ENCODE results near the gene RTN4RL2. TPM values are rescaled to one million over a fixed set of nuclear protein-coding genes. Genes with fewer than 3 reads are reported as not detected.
A peak's percentile ranks its signal among the peaks of the same experiment; 100 is the strongest.

The RTN4RL2 gene
- total RNA-seq, 1 donor: 0.36 TPM

DNA sequence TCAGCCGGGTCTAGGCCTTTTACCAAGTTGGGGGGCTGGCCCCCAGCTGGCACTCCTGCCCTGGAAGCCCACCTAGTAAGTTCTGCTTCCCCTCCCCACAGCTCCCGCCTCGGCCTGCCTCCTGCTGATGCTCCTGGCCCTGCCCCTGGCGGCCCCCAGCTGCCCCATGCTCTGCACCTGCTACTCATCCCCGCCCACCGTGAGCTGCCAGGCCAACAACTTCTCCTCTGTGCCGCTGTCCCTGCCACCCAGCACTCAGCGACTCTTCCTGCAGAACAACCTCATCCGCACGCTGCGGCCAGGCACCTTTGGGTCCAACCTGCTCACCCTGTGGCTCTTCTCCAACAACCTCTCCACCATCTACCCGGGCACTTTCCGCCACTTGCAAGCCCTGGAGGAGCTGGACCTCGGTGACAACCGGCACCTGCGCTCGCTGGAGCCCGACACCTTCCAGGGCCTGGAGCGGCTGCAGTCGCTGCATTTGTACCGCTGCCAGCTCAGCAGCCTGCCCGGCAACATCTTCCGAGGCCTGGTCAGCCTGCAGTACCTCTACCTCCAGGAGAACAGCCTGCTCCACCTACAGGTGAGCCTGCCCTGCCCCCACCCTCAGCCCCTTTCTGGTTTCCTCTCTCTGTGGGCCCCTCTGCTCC is 7.3 kb downstream of the RTN4RL2 start:
- H3K27ac ChIP-seq (ENCODE audit: low read depth, low read length): no peak overlapping the region
- TF ChIP-seq, protein P1, sequence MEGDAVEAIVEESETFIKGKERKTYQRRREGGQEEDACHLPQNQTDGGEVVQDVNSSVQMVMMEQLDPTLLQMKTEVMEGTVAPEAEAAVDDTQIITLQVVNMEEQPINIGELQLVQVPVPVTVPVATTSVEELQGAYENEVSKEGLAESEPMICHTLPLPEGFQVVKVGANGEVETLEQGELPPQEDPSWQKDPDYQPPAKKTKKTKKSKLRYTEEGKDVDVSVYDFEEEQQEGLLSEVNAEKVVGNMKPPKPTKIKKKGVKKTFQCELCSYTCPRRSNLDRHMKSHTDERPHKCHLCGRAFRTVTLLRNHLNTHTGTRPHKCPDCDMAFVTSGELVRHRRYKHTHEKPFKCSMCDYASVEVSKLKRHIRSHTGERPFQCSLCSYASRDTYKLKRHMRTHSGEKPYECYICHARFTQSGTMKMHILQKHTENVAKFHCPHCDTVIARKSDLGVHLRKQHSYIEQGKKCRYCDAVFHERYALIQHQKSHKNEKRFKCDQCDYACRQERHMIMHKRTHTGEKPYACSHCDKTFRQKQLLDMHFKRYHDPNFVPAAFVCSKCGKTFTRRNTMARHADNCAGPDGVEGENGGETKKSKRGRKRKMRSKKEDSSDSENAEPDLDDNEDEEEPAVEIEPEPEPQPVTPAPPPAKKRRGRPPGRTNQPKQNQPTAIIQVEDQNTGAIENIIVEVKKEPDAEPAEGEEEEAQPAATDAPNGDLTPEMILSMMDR (IDR thresholded peaks at IDR 0.05; ENCODE audit: extremely low read depth, low read depth, low read length): no peak
- no peaks in the 10 kb centered on the region for H4K20me1 ChIP-seq (ENCODE audit: insufficient read depth, low read length)
- no peaks in the 10 kb centered on the region for H3K79me2 ChIP-seq (ENCODE audit: insufficient read depth, low read length)
- no peaks in the 10 kb centered on the region for H3K4me1 ChIP-seq (ENCODE audit: insufficient read depth, low read length)
- peaks cover 5% of the 10 kb centered on the region for H3K27me3 ChIP-seq (ENCODE audit: insufficient read depth, low read length)
- no peak overlapping the region for H2AFZ ChIP-seq (ENCODE audit: low read length)
- no peak overlapping the region for H3K4me2 ChIP-seq (ENCODE audit: insufficient read depth, low read length)
- no peak for DNase-seq (ENCODE audit: insufficient read length, low spot score, missing footprints)
- H3K9me3 ChIP-seq (ENCODE audit: low read depth, low read length): no peaks in the 10 kb centered on the region
- no peaks in the 10 kb centered on the region for H3K36me3 ChIP-seq (ENCODE audit: insufficient read depth, low read length)
- no peak overlapping the region for H3K4me3 ChIP-seq (ENCODE audit: insufficient read depth, low read length)

DNA sequence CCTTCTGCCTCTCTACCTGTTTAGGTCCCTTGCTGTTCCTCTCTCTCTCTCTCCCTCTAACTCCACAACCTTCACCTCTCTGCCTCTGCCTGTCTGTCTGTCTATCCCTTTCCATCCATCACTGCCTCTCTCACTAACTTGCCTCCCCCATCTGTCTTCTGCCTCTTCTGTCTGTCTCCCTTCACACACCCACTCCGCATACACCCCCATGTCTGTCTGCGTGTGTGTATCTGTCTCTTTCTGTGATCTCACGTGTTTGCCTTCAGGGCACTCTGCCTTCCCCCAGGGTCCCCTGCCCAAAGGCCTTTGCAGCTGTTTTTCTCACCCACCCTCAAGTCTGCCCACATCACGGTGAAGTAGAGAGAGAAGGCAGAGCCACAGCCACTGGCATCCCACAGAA is 7.9 kb downstream of the RTN4RL2 start:
- H3K36me3 ChIP-seq (ENCODE audit: insufficient read depth, low read length): no peaks in the 10 kb centered on the region
- no peaks in the 10 kb centered on the region for H3K4me1 ChIP-seq (ENCODE audit: insufficient read depth, low read length)
- no peak overlapping the region for H2AFZ ChIP-seq (ENCODE audit: low read length)
- no peaks in the 10 kb centered on the region for H3K9me3 ChIP-seq (ENCODE audit: low read depth, low read length)
- no peaks in the 10 kb centered on the region for H4K20me1 ChIP-seq (ENCODE audit: insufficient read depth, low read length)
- DNase-seq (ENCODE audit: insufficient read length, low spot score, missing footprints): peak; percentile 75
- TF ChIP-seq, protein P1 (IDR thresholded peaks at IDR 0.05; ENCODE audit: extremely low read depth, low read depth, low read length): no peak
- H3K27me3 ChIP-seq (ENCODE audit: insufficient read depth, low read length): no peaks in the 10 kb centered on the region
- H3K4me2 ChIP-seq (ENCODE audit: insufficient read depth, low read length): no peak overlapping the region
- no peak overlapping the region for H3K27ac ChIP-seq (ENCODE audit: low read depth, low read length)
- no peaks in the 10 kb centered on the region for H3K79me2 ChIP-seq (ENCODE audit: insufficient read depth, low read length)
- H3K4me3 ChIP-seq (ENCODE audit: insufficient read depth, low read length): no peak overlapping the region

DNA sequence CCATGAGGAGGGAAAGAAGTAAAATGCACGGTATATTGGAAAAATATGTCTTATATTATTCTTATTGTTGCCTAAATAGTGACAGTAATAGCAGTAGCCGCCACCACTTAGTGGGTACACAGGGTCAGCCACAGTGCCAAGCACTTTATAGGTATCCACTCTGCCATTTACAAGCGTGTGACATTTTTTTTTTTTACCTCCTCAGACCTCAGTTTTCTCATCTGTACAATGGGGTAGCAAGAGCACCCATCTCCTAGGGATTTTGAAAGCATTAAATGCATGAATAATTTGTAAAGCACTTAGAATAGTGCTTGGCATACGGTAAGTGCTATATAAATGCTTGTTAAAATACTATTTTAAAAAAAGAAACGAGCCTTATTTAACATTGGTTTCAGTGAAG is 8.9 kb downstream of the RTN4RL2 start:
- Histone ChIP-seq H3K4me2 (ENCODE audit: insufficient read depth, low read length) (no peak overlapping the region), H3K79me2 (ENCODE audit: insufficient read depth, low read length) (no peaks in the 10 kb centered on the region), H3K27ac (ENCODE audit: low read depth, low read length) (no peak overlapping the region), H4K20me1 (ENCODE audit: insufficient read depth, low read length) (no peaks in the 10 kb centered on the region), H3K36me3 (ENCODE audit: insufficient read depth, low read length) (no peaks in the 10 kb centered on the region), H3K4me3 (ENCODE audit: insufficient read depth, low read length) (no peak overlapping the region), H3K9me3 (ENCODE audit: low read depth, low read length) (no peaks in the 10 kb centered on the region), H2AFZ (ENCODE audit: low read length) (no peak overlapping the region), H3K4me1 (ENCODE audit: insufficient read depth, low read length) (no peaks in the 10 kb centered on the region), H3K27me3 (ENCODE audit: insufficient read depth, low read length) (no peaks in the 10 kb centered on the region)
- no peak for DNase-seq (ENCODE audit: insufficient read length, low spot score, missing footprints)
- TF ChIP-seq, protein P1 (IDR thresholded peaks at IDR 0.05; ENCODE audit: extremely low read depth, low read depth, low read length): no peak

DNA sequence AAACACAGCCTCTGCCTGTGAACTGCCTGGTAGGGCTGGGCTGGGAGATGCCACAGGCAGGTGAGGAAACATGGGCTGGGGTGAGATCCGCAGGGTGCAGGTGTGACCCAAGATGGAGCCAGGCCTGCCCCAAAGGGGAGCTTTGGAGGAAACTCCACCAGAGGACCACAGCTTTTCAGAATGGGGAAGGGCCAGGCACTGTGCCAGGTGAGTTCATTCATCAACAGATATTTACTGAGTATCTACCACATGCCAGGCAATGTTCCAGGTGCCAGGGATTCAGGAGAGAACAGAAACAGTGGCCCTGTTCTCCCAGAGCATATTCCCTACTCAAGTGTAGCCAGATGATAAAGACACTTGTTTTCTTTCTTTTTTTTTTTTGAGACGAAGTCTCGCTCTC is 11.2 kb downstream of the RTN4RL2 start:
- H3K36me3 ChIP-seq (ENCODE audit: insufficient read depth, low read length): no peaks in the 10 kb centered on the region
- no peaks in the 10 kb centered on the region for H3K4me1 ChIP-seq (ENCODE audit: insufficient read depth, low read length)
- H2AFZ ChIP-seq (ENCODE audit: low read length): no peak overlapping the region
- TF ChIP-seq, protein P1 (IDR thresholded peaks at IDR 0.05; ENCODE audit: extremely low read depth, low read depth, low read length): no peak
- H3K27me3 ChIP-seq (ENCODE audit: insufficient read depth, low read length): peaks cover 16% of the 10 kb centered on the region
- no peaks in the 10 kb centered on the region for H3K79me2 ChIP-seq (ENCODE audit: insufficient read depth, low read length)
- no peak overlapping the region for H3K4me2 ChIP-seq (ENCODE audit: insufficient read depth, low read length)
- no peak for DNase-seq (ENCODE audit: insufficient read length, low spot score, missing footprints)
- no peak overlapping the region for H3K4me3 ChIP-seq (ENCODE audit: insufficient read depth, low read length)
- no peaks in the 10 kb centered on the region for H3K9me3 ChIP-seq (ENCODE audit: low read depth, low read length)
- no peak overlapping the region for H3K27ac ChIP-seq (ENCODE audit: low read depth, low read length)
- H4K20me1 ChIP-seq (ENCODE audit: insufficient read depth, low read length): no peaks in the 10 kb centered on the region
